ENCODE measurements around the gene PIGU. TPM values are rescaled to one million over a fixed set of nuclear protein-coding genes. Genes with fewer than 3 reads are reported as not detected.

PIGU gene
- polyA plus RNA-seq, 1 of the 3 experiments (the other 2 are of a cell fraction) = 40.3 TPM

GRCh38 chr20:34693414-34693813 lies 16.5 kb upstream of the PIGU start:
- Histone ChIP-seq H2AFZ (ENCODE audit: low read depth) (no peak overlapping the region), H3K79me2 (ENCODE audit: insufficient read depth) (no peaks in the 10 kb centered on the region), H3F3A (replicated peaks; ENCODE audit: insufficient read depth) (no peaks in the 10 kb centered on the region), H3K4me1 (ENCODE audit: control insufficient read depth in 1 of 2, insufficient read depth in 2 of 2, low read depth in 1 of 2, low read length in 1 of 2) (peaks cover 0 to 2% of the 10 kb centered on the region in 2 experiments; a peak in 1 of 4 replicates), H3K9ac (no peak overlapping the region), H3K27ac (ENCODE audit: low read depth in 2 of 2, low read length in 1 of 2) (no peak overlapping the region), H3K4me2 (no peak overlapping the region), H3K9me3 (no peaks in the 10 kb centered on the region), H4K20me1 (ENCODE audit: insufficient read depth) (no peaks in the 10 kb centered on the region), H3K4me3 (ENCODE audit: low read depth in 2 of 2, low read length in 1 of 2) (no peak overlapping the region), H3K9me2 (no peaks in the 10 kb centered on the region), H3K27me3 (ENCODE audit: insufficient read depth) (no peaks in the 10 kb centered on the region), H3K36me3 (replicated peaks in 1 of 2; ENCODE audit: control insufficient read depth in 1 of 2, insufficient read depth in 2 of 2, low read length in 1 of 2) (no peaks in the 10 kb centered on the region)
- DNase-seq = no peak
- TF ChIP-seq PBX3 (IDR thresholded peaks at IDR 0.05) (no peak), NRF1 (IDR thresholded peaks at IDR 0.05; ENCODE audit: low read depth, low read length) (no peak), ELF1 (IDR thresholded peaks at IDR 0.05) (no peak), IRF3 (IDR thresholded peaks at IDR 0.05; ENCODE audit: low read depth, low read length) (no peak)
- CTCF ChIA-PET = interaction anchor here (0.7 kb wide), 1 partner anchor 13 kb away, joined by 5 read pairs; no protein-coding TSS in a partner anchor
- WGBS (ENCODE audit: low lambda C conversion rate) = 26% methylated on average over 4 of the region's 4 CpGs
- POLR2A ChIA-PET = no interaction called here

- no peak overlapping the region for H3K4me3 ChIP-seq (ENCODE audit: low read depth in 2 of 2, low read length in 1 of 2)
- H3K27ac ChIP-seq (ENCODE audit: low read depth in 2 of 2, low read length in 1 of 2) = no peak overlapping the region
- no peak overlapping the region for H3K9ac ChIP-seq
- no peaks in the 10 kb centered on the region for H3K36me3 ChIP-seq (replicated peaks in 1 of 2; ENCODE audit: control insufficient read depth in 1 of 2, insufficient read depth in 2 of 2, low read length in 1 of 2)
- no peaks in the 10 kb centered on the region for H3K9me3 ChIP-seq
- H2AFZ ChIP-seq (ENCODE audit: low read depth) = no peak overlapping the region
- no peaks in the 10 kb centered on the region for H3F3A ChIP-seq (replicated peaks; ENCODE audit: insufficient read depth)
- H4K20me1 ChIP-seq (ENCODE audit: insufficient read depth) = no peaks in the 10 kb centered on the region
- no peak for DNase-seq
- no peaks in the 10 kb centered on the region for H3K79me2 ChIP-seq (ENCODE audit: insufficient read depth)
- no peaks in the 10 kb centered on the region for H3K9me2 ChIP-seq
- CTCF ChIA-PET = no interaction called here
- no peak overlapping the region for H3K4me2 ChIP-seq
- 53% methylated on average over 3 of the region's 3 CpGs for WGBS (ENCODE audit: low lambda C conversion rate)
- POLR2A ChIA-PET = no interaction called here
- H3K4me1 ChIP-seq (ENCODE audit: control insufficient read depth in 1 of 2, insufficient read depth in 2 of 2, low read depth in 1 of 2, low read length in 1 of 2) = peaks cover 0 to 2% of the 10 kb centered on the region in 2 experiments; a peak in 1 of 4 replicates
- TF ChIP-seq RAD21 (IDR thresholded peaks at IDR 0.05; ENCODE audit: low read length) = no peak
- TF ChIP-seq FOXJ3 (CRISPR knock-in tag; IDR thresholded peaks at IDR 0.05) = no peak
- TF ChIP-seq CHD2 (IDR thresholded peaks at IDR 0.05; ENCODE audit: low read length, partially characterized antibody) = no peak
- TF ChIP-seq NRF1 (IDR thresholded peaks at IDR 0.05; ENCODE audit: low read depth, low read length) = no peak
- no peak for TF ChIP-seq IRF3 (IDR thresholded peaks at IDR 0.05; ENCODE audit: low read depth, low read length)
- no peak for TF ChIP-seq RCOR1 (IDR thresholded peaks at IDR 0.05; ENCODE audit: low read length)
- TF ChIP-seq SIN3A (IDR thresholded peaks at IDR 0.05; ENCODE audit: borderline replicate concordance, low read depth, low read length) = no peak
- no peak for TF ChIP-seq NFIC (IDR thresholded peaks at IDR 0.05; ENCODE audit: borderline replicate concordance)
- TF ChIP-seq EP300 (IDR thresholded peaks at IDR 0.05; ENCODE audit: borderline replicate concordance in 1 of 2, low read depth in 1 of 2, low read length in 1 of 2) = no peak
- no peak for TF ChIP-seq POLR2AphosphoS5 (IDR thresholded peaks at IDR 0.05; ENCODE audit: low read depth, low read length)
- no peak for TF ChIP-seq GABPA (IDR thresholded peaks at IDR 0.05; ENCODE audit: low read depth)
- H3K27me3 ChIP-seq (ENCODE audit: insufficient read depth) = no peaks in the 10 kb centered on the region
Measured at GRCh38 chr20:34691838-34692237, 14.9 kb upstream of the PIGU start.
